PC-3 (cell line): ENCODE data around the gene ALDH3A2. TPM values are rescaled to one million over a fixed set of nuclear protein-coding genes. Genes with fewer than 3 reads are reported as not detected.

Experiments
- ATAC-seq: fragments of 200-7000 bp; cut with Tn5 transposase; 2 replicates; pipeline ENCODE4 v1.9.1; 2020; ENCODE audit warnings: mild to moderate bottlenecking, moderate library complexity
- BruUV-seq: library from RNA; stranded (reverse); fragments of 400-500 nt; replicated peaks from 2 replicates; lab custom pipeline; 2021; lab: Mats Ljungman, UMichigan
- CTCF ChIA-PET: fragments of 300-600 bp; sonication (Branson Sonifier 250); formaldehyde crosslinking; loops from one replicate; lab custom pipeline; 2022; ENCODE audit warnings: antibody characterized with exemption; lab: Charles Lee
- POLR2A ChIA-PET: fragments of 300-600 bp; sonication (Branson Sonifier 250); formaldehyde crosslinking; loops from one replicate; lab custom pipeline; 2022; ENCODE audit warnings: antibody characterized with exemption; ENCODE audit not compliant: unreplicated experiment; lab: Charles Lee
- DNase-seq: peaks from one replicate; pipeline ENCODE4 v3.0.0-alpha.2; 2015
- H2AFZ ChIP-seq: fragments of 300-600 bp; sonication (generic); 2 replicates; pipeline ENCODE4 v1.6.0; 2016; ENCODE audit warnings: antibody characterized with exemption, low read length
- H3F3A ChIP-seq: fragments of 300-600 bp; sonication (generic); one replicate; pipeline ENCODE4 v1.6.0; 2017; ENCODE audit warnings: antibody characterized with exemption, low read length, control low read depth, mild to moderate bottlenecking; ENCODE audit not compliant: unreplicated experiment
- H3K27ac ChIP-seq: fragments of 300-600 bp; sonication (generic); 2 replicates; pipeline ENCODE4 v1.5.1; 2016; ENCODE audit warnings: mild to moderate bottlenecking, low read length
- H3K27me3 ChIP-seq: fragments of 300-600 bp; sonication (generic); 2 replicates; pipeline ENCODE4 v1.6.1; 2016; ENCODE audit warnings: low read length, mixed read lengths
- H3K36me3 ChIP-seq: fragments of 300-600 bp; sonication (generic); 2 replicates; pipeline ENCODE4 v1.6.1; 2016; ENCODE audit warnings: low read depth, mixed run types, low read length, mixed read lengths
- H3K4me1 ChIP-seq: fragments of 300-600 bp; sonication (generic); 2 replicates; pipeline ENCODE4 v1.5.1; 2016; ENCODE audit warnings: low read length; ENCODE audit not compliant: insufficient read depth
- H3K4me2 ChIP-seq: fragments of 300-600 bp; sonication (generic); 2 replicates; pipeline ENCODE4 v1.6.0; 2016; ENCODE audit warnings: low read length
- H3K4me3 ChIP-seq: fragments of 300-600 bp; sonication (generic); 2 replicates; pipeline ENCODE4 v1.5.1; 2016; ENCODE audit warnings: mild to moderate bottlenecking, low read length, mixed read lengths
- H3K79me2 ChIP-seq: fragments of 300-600 bp; sonication (generic); 2 replicates; pipeline ENCODE4 v1.6.1; 2017; ENCODE audit warnings: low read length, mixed read lengths
- H3K9ac ChIP-seq: fragments of 300-600 bp; sonication (generic); 2 replicates; pipeline ENCODE4 v1.6.0; 2016; ENCODE audit warnings: mild to moderate bottlenecking, low read length
- H3K9me2 ChIP-seq: fragments of 300-600 bp; sonication (generic); replicated peaks from 2 replicates; pipeline ENCODE4 v1.6.1; 2016; ENCODE audit warnings: mixed run types, low read length, mixed read lengths
- H3K9me3 ChIP-seq: fragments of 300-600 bp; sonication (generic); 2 replicates; pipeline ENCODE4 v1.6.1; 2016; ENCODE audit warnings: low read length, mixed read lengths
- H4K20me1 ChIP-seq: fragments of 300-600 bp; sonication (generic); 2 replicates; pipeline ENCODE4 v1.6.1; 2016; ENCODE audit warnings: low read length, mixed read lengths
- CTCF ChIP-seq: fragments of 300-600 bp; sonication (generic); conservative IDR thresholded peaks from 2 replicates; pipeline ENCODE4 v1.5.1; 2017; ENCODE audit warnings: antibody characterized with exemption, low read depth, mild to moderate bottlenecking, low read length
- EZH2 ChIP-seq: fragments of 300-600 bp; sonication (generic); IDR thresholded peaks from one replicate; pipeline ENCODE4 v1.6.1; 2017; ENCODE audit warnings: antibody characterized with exemption, mild to moderate bottlenecking, low read length; ENCODE audit not compliant: unreplicated experiment
- EZH2phosphoT487 ChIP-seq: fragments of 300-600 bp; sonication (generic); IDR thresholded peaks from 2 replicates; pipeline ENCODE4 v1.6.1; 2018; ENCODE audit warnings: mild to moderate bottlenecking, antibody characterized with exemption, low read length, borderline replicate concordance
- intact Hi-C: fragments of 100-400 bp; cut with micrococcal nuclease; formaldehyde crosslinking; loops from 2 replicates; pipeline ENCODE4 v1.9.0; 2023
- total RNA-seq: library from RNA; depleted of rRNA; stranded (reverse); fragments of >200 nt; gene quantifications from 2 replicates; pipeline ENCODE4 v1.2.3, GENCODE V29; 2014

ALDH3A2 gene
- total RNA-seq, 1 experiment from 2014 or later, result 125 TPM

GRCh38 chr17:19630661-19631060 lies 17.9 kb upstream of the ALDH3A2 start:
- Histone ChIP-seq H3K79me2 (no peaks in the 10 kb centered on the region), H2AFZ (no peak overlapping the region), H3K27me3 (no peaks in the 10 kb centered on the region), H3K9me3 (no peaks in the 10 kb centered on the region), H3F3A (no peaks in the 10 kb centered on the region), H3K27ac (peak overlapping the region; percentile 61), H3K9me2 (no peaks in the 10 kb centered on the region), H3K4me1 (peaks cover 22% of the 10 kb centered on the region), H3K4me3 (no peak overlapping the region), H4K20me1 (no peaks in the 10 kb centered on the region), H3K9ac (no peak overlapping the region; the same call in 1 of the 2 replicates), H3K36me3 (no peaks in the 10 kb centered on the region), H3K4me2 (peak overlapping the region; percentile 55)
- DNase-seq (peak; percentile 90), ATAC-seq (peak; percentile 86)
- intact Hi-C loops, result no loop called here
- no peak for TF ChIP-seq EZH2phosphoT487
- TF ChIP-seq CTCF, result no peak
- TF ChIP-seq EZH2, result no peak
- BruUV-seq, result no TSS peak
- POLR2A ChIA-PET, result no interaction called here
- CTCF ChIA-PET, result no interaction called here

- POLR2A ChIA-PET, result no interaction called here
- ATAC-seq, result no peak
Measured at GRCh38 chr17:19631905-19632304, 16.6 kb upstream of the ALDH3A2 start.

More at GRCh38 chr17:19631905-19632304, 16.6 kb upstream of the ALDH3A2 start:
- Histone ChIP-seq H3K4me2 (no peak overlapping the region), H2AFZ (no peak overlapping the region), H3K79me2 (no peaks in the 10 kb centered on the region), H3K4me3 (no peak overlapping the region), H3K27ac (no peak overlapping the region), H3K9me3 (no peaks in the 10 kb centered on the region), H3K9ac (no peak overlapping the region), H3F3A (no peaks in the 10 kb centered on the region), H3K27me3 (no peaks in the 10 kb centered on the region), H3K4me1 (peaks cover 22% of the 10 kb centered on the region), H4K20me1 (no peaks in the 10 kb centered on the region), H3K9me2 (no peaks in the 10 kb centered on the region), H3K36me3 (no peaks in the 10 kb centered on the region)
- CTCF ChIA-PET, result no interaction called here
- TF ChIP-seq CTCF (no peak), EZH2 (no peak), EZH2phosphoT487 (no peak)
- BruUV-seq, result no TSS peak
- intact Hi-C loops, result no loop called here
- DNase-seq, result no peak
